Psoas muscle (tissue), 8 donors: ENCODE measurements around the gene GPR161. TPM values are rescaled to one million over a fixed set of nuclear protein-coding genes. Genes with fewer than 3 reads are reported as not detected.

Experiments
- ATAC-seq, 4 donors: fragments of 200-7000 bp; cut with Tn5 transposase; one replicate each; pipeline ENCODE4 v1.9.1; 2020; ENCODE audit warnings: moderate library complexity in 3 of 4, mild to moderate bottlenecking in 2 of 4
- DNase-seq, 2 donors: peaks; one replicate each; pipeline ENCODE4 v3.0.0-alpha.2; 2020
- H3K27ac ChIP-seq: fragments of 200-600 bp; one replicate; pipeline ENCODE4 v1.8.0; 2022
- H3K27me3 ChIP-seq, 3 donors: fragments of 200-600 bp in 1 of 3; one replicate each; pipeline versions ENCODE4 v1.6.1 to v1.8.0; 2013 to 2022; ENCODE audit warnings: low read length in 2 of 3, mild to moderate bottlenecking in 2 of 3, moderate library complexity in 1 of 3; ENCODE audit not compliant: insufficient read depth in 3 of 3
- H3K36me3 ChIP-seq, 2 donors: fragments of 200-600 bp in 1 of 2; one replicate each; pipeline versions ENCODE4 v1.6.1 to v1.8.0; 2013 to 2022; ENCODE audit warnings: low read depth in 1 of 2, mild to moderate bottlenecking in 1 of 2, moderate library complexity in 1 of 2; ENCODE audit not compliant: insufficient read depth in 1 of 2
- H3K4me1 ChIP-seq: fragments of 200-600 bp; one replicate; pipeline ENCODE4 v1.8.0; 2022
- H3K4me3 ChIP-seq: fragments of 200-600 bp; one replicate; pipeline ENCODE4 v1.8.0; 2022; ENCODE audit warnings: mild to moderate bottlenecking
- H3K9me3 ChIP-seq: fragments of 200-600 bp; one replicate; pipeline ENCODE4 v1.8.0; 2022
- CTCF ChIP-seq: fragments of 200-600 bp; IDR thresholded peaks from one replicate; pipeline ENCODE4 v1.8.0; 2022; ENCODE audit warnings: antibody characterized with exemption
- WGBS, 3 donors: extraction: QIAGEN DNeasy Blood & Tissue Kit; methylation state at CpG; one replicate each; pipeline versions ENCODE4 v1.1.6 to v1.1.7; 2013; 5-methylcytosine and 5-hydroxymethylcytosine counted together
- intact Hi-C, 2 donors: fragments of 100-400 bp; cut with DNase I; formaldehyde crosslinking; loops; one replicate each; pipeline versions ENCODE4 v1.11.0 to v1.14.2; 2022
- polyA plus RNA-seq, 3 donors: library from polyadenylated mRNA; stranded (reverse); fragments of 200-250 nt; gene quantifications; one replicate each; pipeline ENCODE4 v1.2.3, GENCODE V29; 2013
- total RNA-seq, 4 donors: library from RNA; stranded (reverse); fragmentation: NEBNext Ultra II Directional in 2 of 4; extraction: Animal tissue kit (Norgen Biotek cat#: 25700) in 2 of 4; gene quantifications; one replicate each; pipeline versions ENCODE4 v1.2.1 to v1.2.4, GENCODE V29; 2021 to 2023
- donor health status: healthy with polysubstance abuse.
- donor health status: DM: no; HTN: no; CAD: no; lungs with moderate emphysema.
- donor health status: Bipolar disorder and iron deficiency.
- donor health status: healthy.
- donor health status: DM: yes; HTN: yes; CAD: no.
- donor health status: DM: no; HTN: no; CAD: no.
- donor health status: DM: no; HTN: no; CAD: no.
- donor health status: DM: yes; HTN: yes; CAD: no.

The GPR161 gene
- total and polyA plus RNA-seq, 7 donors, result 0.38 to 2.6 (median 0.67) TPM

- no peak for ATAC-seq
- no peak for TF ChIP-seq CTCF
- DNase-seq, result no peak
- H3K36me3 ChIP-seq, result no peaks in the 10 kb centered on the region
- H3K9me3 ChIP-seq, result no peaks in the 10 kb centered on the region
- no peak overlapping the region for H3K27ac ChIP-seq
- no peak overlapping the region for H3K4me3 ChIP-seq
- 94 to 95% (median 94%) methylated on average over 13 to 15 of the region's 15 CpGs for WGBS, 3 donors
- H3K4me1 ChIP-seq, result no peaks in the 10 kb centered on the region
- intact Hi-C loops, result no loop called here
- H3K27me3 ChIP-seq, result no peaks in the 10 kb centered on the region
These were observed 38.0 kb downstream of the GPR161 start for GRCh38 chr1:168098534-168099320.

- ATAC-seq, result no peak
- TF ChIP-seq CTCF, result no peak
- WGBS, 3 donors, result 88 to 91% (median 88%) methylated on average over 12 of the region's 12 CpGs
- Histone ChIP-seq H3K36me3 (no peaks in the 10 kb centered on the region), H3K27me3 (no peaks in the 10 kb centered on the region), H3K27ac (no peak overlapping the region), H3K4me1 (no peaks in the 10 kb centered on the region), H3K4me3 (no peak overlapping the region), H3K9me3 (no peaks in the 10 kb centered on the region)
- DNase-seq, result no peak
- intact Hi-C loops, result no loop called here
These were observed 38.7 kb downstream of the GPR161 start for GRCh38 chr1:168097921-168098528.

GRCh38 chr1:168096296-168097165 is 40.2 kb downstream of the GPR161 start:
- TF ChIP-seq CTCF, result no peak
- DNase-seq, result no peak
- Histone ChIP-seq H3K27ac (no peak overlapping the region), H3K9me3 (no peaks in the 10 kb centered on the region), H3K4me1 (no peaks in the 10 kb centered on the region), H3K4me3 (no peak overlapping the region), H3K36me3 (no peaks in the 10 kb centered on the region), H3K27me3 (no peaks in the 10 kb centered on the region)
- 94 to 97% (median 95%) methylated on average over 27 of the region's 27 CpGs for WGBS, 3 donors
- intact Hi-C loops, result no loop called here
- no peak for ATAC-seq

- H3K27me3 ChIP-seq, result no peaks in the 10 kb centered on the region
- no peaks in the 10 kb centered on the region for H3K9me3 ChIP-seq
- TF ChIP-seq CTCF, result no peak
- ATAC-seq, result no peak
- H3K4me3 ChIP-seq, result no peak overlapping the region
- 98 to 100% (median 99%) methylated on average over 6 of the region's 6 CpGs for WGBS, 3 donors
- no peak overlapping the region for H3K27ac ChIP-seq
- DNase-seq, result no peak
- H3K36me3 ChIP-seq, result no peaks in the 10 kb centered on the region
- intact Hi-C loops, result no loop called here
- H3K4me1 ChIP-seq, result no peaks in the 10 kb centered on the region
These were observed 41.3 kb downstream of the GPR161 start for GRCh38 chr1:168095476-168095875.
